ENCODE data around the gene PRKCZ. TPM values are rescaled to one million over a fixed set of nuclear protein-coding genes. Genes with fewer than 3 reads are reported as not detected.

The PRKCZ gene
- total and polyA plus RNA-seq, 9 of the 15 experiments (the other 6 are each of a cell fraction or from before 2014, with no cell fraction given), result 0.07 to 3.1 (median 1.3) TPM

- DNase-seq (ENCODE audit: extremely low read depth in 1 of 4, low spot score in 3 of 4) (no peak), ATAC-seq (no peak), FAIRE-seq (no peak)
- Histone ChIP-seq H3K36me3 (ENCODE audit: control insufficient read depth, insufficient read depth, low read length) (no peaks in the 10 kb centered on the region), H3K4me2 (ENCODE audit: insufficient read depth, low read length) (no peak overlapping the region), H3K27me3 (ENCODE audit: control insufficient read depth in 2 of 2, insufficient read depth in 2 of 2, low read length in 2 of 2) (peaks cover 44 to 81% of the 10 kb centered on the region in 2 experiments), H3K9me3 (replicated peaks; ENCODE audit: control insufficient read depth, insufficient read depth, low read depth, low read length) (peaks cover 6% of the 10 kb centered on the region; the same call in 1 of the 2 replicates), H3K4me3 (no peak overlapping the region), H3K9me1 (ENCODE audit: control insufficient read depth, insufficient read depth, low read length) (no peaks in the 10 kb centered on the region), H3K79me2 (ENCODE audit: control insufficient read depth, insufficient read depth, low read length) (no peaks in the 10 kb centered on the region), H3K9ac (ENCODE audit: insufficient read depth in 1 of 2, low read depth in 2 of 2, low read length in 2 of 2) (no peak overlapping the region), H3K4me1 (replicated peaks in 1 of 2; ENCODE audit: control insufficient read depth in 2 of 2, insufficient read depth in 2 of 2, low read length in 2 of 2) (peaks cover 0 to 4% of the 10 kb centered on the region in 2 experiments; a peak in 1 of 5 replicates), H4K20me1 (replicated peaks; ENCODE audit: control insufficient read depth, insufficient read depth, low read length) (no peaks in the 10 kb centered on the region; the same call in none of the 2 replicates), H2AFZ (ENCODE audit: low read depth, low read length) (no peak overlapping the region), H3K27ac (ENCODE audit: extremely low read depth, low read depth, low read length) (no peak overlapping the region)
- ChIA-PET CTCF (ENCODE audit: low intra/inter-chr PET ratio) (no interaction called here), POLR2A (interaction anchor here (0.5 kb wide), 1 partner anchor 28 kb away, joined by 3 read pairs; no protein-coding TSS in a partner anchor)
- in situ Hi-C loops (cut with MboI), result no loop called here
- intact Hi-C loops (cut with micrococcal nuclease), result no loop called here
- no TSS peak for BruUV-seq (replicated peaks)
- no peak for TF ChIP-seq JUND (IDR thresholded peaks at IDR 0.05; ENCODE audit: borderline replicate concordance, low read depth, low read length)
- no peak for TF ChIP-seq JUND (tag; IDR thresholded peaks at IDR 0.05; ENCODE audit: borderline replicate concordance, low read depth, low read length)
- TF ChIP-seq ZBED1 (IDR thresholded peaks at IDR 0.05), result no peak
- no peak for TF ChIP-seq TEAD2 (tag; IDR thresholded peaks at IDR 0.05)
- TF ChIP-seq NR2C1 (IDR thresholded peaks at IDR 0.05), result no peak
- no peak for TF ChIP-seq NR2C1 (tag; IDR thresholded peaks at IDR 0.05)
- TF ChIP-seq DDX20 (tag; IDR thresholded peaks at IDR 0.05; ENCODE audit: low read depth), result no peak
- TF ChIP-seq POLR2AphosphoS2 (IDR thresholded peaks at IDR 0.05; ENCODE audit: low read length), result no peak
- no peak for TF ChIP-seq XRCC4 (IDR thresholded peaks at IDR 0.05; ENCODE audit: extremely low read depth, insufficient read depth, insufficient read length)
- no peak for TF ChIP-seq MXD1 (CRISPR knock-in tag; IDR thresholded peaks at IDR 0.05; ENCODE audit: borderline replicate concordance, poor library complexity, severe bottlenecking)
- TF ChIP-seq MTF1 (CRISPR knock-in tag; IDR thresholded peaks at IDR 0.05; ENCODE audit: borderline replicate concordance), result no peak
- TF ChIP-seq RERE (CRISPR knock-in tag; IDR thresholded peaks at IDR 0.05; ENCODE audit: borderline replicate concordance), result no peak
- TF ChIP-seq KDM4B (IDR thresholded peaks at IDR 0.05; ENCODE audit: borderline replicate concordance in 2 of 2, low read depth in 1 of 2), result no peak
- 42% methylated on average over 20 of the region's 20 CpGs for WGBS (ENCODE audit: insufficient coverage, low coverage, missing lambda C conversion rate)
These were observed 30.7 kb downstream of the PRKCZ start for GRCh38 chr1:2080884-2081283.
